ACC112 (cell line): ENCODE results near the gene GULP1.
A peak's percentile ranks its signal among the peaks of the same experiment; 100 is the strongest.

Experiments
- H2AFZ ChIP-seq: fragments of 200-600 bp; sonication (generic); one replicate; pipeline ENCODE4 v1.6.0; 2017; ENCODE audit warnings: antibody characterized with exemption, low read length; ENCODE audit not compliant: unreplicated experiment
- H3K27ac ChIP-seq: fragments of 200-600 bp; sonication (generic); 2 replicates; pipeline ENCODE4 v1.5.1; 2014; ENCODE audit warnings: low read depth, mild to moderate bottlenecking, antibody characterized with exemption, low read length, moderate library complexity
- H3K27me3 ChIP-seq: fragments of 200-600 bp; sonication (generic); 2 replicates; pipeline ENCODE4 v1.6.1; 2014; ENCODE audit warnings: mild to moderate bottlenecking, antibody characterized with exemption, low read length, moderate library complexity, mixed read lengths; ENCODE audit not compliant: insufficient read depth
- H3K36me3 ChIP-seq: fragments of 200-600 bp; sonication (generic); 2 replicates; pipeline ENCODE4 v1.6.1; 2016; ENCODE audit warnings: mild to moderate bottlenecking, antibody characterized with exemption, low read length, moderate library complexity, mixed read lengths; ENCODE audit not compliant: insufficient read depth
- H3K4me1 ChIP-seq: fragments of 200-600 bp; sonication (generic); one replicate; pipeline ENCODE4 v1.6.1; 2016; ENCODE audit warnings: low read length, mixed read lengths; ENCODE audit not compliant: insufficient read depth, unreplicated experiment, control insufficient read depth
- H3K4me3 ChIP-seq: fragments of 200-600 bp; sonication (generic); 2 replicates; pipeline ENCODE4 v1.5.1; 2014; ENCODE audit warnings: mild to moderate bottlenecking, low read depth, low read length
- H3K79me2 ChIP-seq: fragments of 200-600 bp; sonication (generic); one replicate; pipeline ENCODE4 v1.6.0; 2016; ENCODE audit warnings: low read length; ENCODE audit not compliant: control insufficient read depth, unreplicated experiment, insufficient read depth

GULP1 gene

GRCh38 chr2:188495969-188496431 is 204.3 kb downstream of the GULP1 start:
- Histone ChIP-seq H3K4me1 (peaks cover 30% of the 10 kb centered on the region), H3K27ac (peak overlapping the region; percentile 21), H3K27me3 (no peaks in the 10 kb centered on the region), H3K36me3 (no peaks in the 10 kb centered on the region), H3K79me2 (no peaks in the 10 kb centered on the region), H2AFZ (no peak overlapping the region), H3K4me3 (peak overlapping the region; percentile 7; the same call in 1 of the 2 replicates)

DNA sequence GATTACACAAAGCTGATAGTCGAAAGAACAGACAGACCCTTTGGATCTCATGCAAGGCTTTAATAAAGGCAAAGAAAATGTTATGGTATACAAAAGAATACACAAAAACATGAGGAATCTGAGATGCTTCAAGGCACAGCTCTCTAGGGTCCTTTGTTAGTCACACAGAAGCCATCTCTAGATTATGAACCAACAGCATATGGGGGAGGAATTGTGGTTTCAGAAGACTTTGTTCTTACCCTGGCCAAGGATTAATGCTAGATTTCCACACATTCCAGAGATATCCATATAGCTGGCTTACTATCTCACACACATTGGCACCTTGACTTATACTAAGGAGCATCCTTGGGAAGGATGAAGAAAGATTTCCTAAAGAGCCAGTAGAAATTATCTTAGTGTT is 206.1 kb downstream of the GULP1 start:
- Histone ChIP-seq H3K4me1 (peaks cover 30% of the 10 kb centered on the region), H2AFZ (no peak overlapping the region), H3K27me3 (no peaks in the 10 kb centered on the region), H3K27ac (no peak overlapping the region), H3K4me3 (no peak overlapping the region), H3K79me2 (no peaks in the 10 kb centered on the region), H3K36me3 (no peaks in the 10 kb centered on the region)

DNA sequence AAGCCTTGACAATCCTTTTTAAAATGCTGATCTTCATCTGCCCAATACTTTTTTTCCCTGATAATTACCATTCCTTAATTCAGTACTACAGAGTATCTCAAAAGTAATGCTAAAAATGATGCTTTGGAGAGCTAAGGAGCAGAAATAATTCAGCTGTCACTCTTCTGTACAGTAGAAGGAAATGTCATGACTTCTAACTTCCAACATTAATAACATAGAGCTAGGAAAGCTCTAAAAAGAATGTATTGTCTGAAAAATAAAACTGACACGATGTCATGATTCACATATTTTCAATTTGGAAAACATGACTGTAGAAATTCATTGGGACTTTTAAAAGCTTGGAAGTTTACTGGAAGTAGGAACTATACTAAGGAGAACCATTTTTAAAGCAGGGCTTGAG is 212.3 kb downstream of the GULP1 start:
- H2AFZ ChIP-seq, result no peak overlapping the region
- no peaks in the 10 kb centered on the region for H3K27me3 ChIP-seq
- H3K79me2 ChIP-seq, result no peaks in the 10 kb centered on the region
- H3K4me3 ChIP-seq, result no peak overlapping the region
- peaks cover 2% of the 10 kb centered on the region for H3K4me1 ChIP-seq
- no peaks in the 10 kb centered on the region for H3K36me3 ChIP-seq
- H3K27ac ChIP-seq, result no peak overlapping the region

DNA sequence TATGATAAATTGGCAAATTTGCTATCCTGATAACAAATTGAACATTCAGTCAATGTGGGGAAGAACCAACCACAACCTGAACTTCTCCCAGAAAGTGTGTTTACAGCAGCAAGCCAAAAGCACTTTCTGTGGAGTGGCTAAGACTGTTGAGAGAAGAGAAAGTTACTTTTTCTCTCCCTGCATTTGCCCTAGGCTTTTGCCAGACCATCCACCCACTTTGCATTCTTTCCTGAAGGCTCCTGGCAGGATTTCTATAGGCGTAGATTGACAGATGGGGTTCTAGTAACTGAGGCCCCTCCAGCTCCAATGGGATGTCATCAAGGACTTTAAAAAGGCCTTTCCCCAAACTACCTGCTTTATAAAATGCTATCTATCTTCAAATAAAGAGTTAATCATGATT is 215.2 kb downstream of the GULP1 start:
- no peak overlapping the region for H3K27ac ChIP-seq
- no peaks in the 10 kb centered on the region for H3K36me3 ChIP-seq
- no peak overlapping the region for H3K4me3 ChIP-seq
- H2AFZ ChIP-seq, result no peak overlapping the region
- no peaks in the 10 kb centered on the region for H3K79me2 ChIP-seq
- H3K4me1 ChIP-seq, result no peaks in the 10 kb centered on the region
- no peaks in the 10 kb centered on the region for H3K27me3 ChIP-seq

DNA sequence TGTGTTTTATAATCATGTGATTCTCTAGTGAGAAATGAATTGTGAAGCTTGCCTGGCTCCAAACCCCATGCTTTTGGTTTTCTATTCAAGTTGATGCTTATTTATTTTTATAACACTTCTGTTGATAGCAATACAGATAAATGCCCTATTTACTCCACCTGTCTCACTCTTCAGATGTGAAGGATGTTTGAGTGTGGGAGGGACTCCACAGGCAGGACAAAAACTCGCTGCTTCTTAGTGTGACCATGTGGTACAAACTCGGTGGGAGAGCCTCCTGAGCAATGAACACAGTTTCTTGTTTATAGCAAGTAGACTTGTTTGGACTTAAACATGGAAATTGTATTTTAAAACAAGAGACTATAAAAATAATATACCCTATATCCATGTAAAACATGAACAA is 219.7 kb downstream of the GULP1 start:
- no peak overlapping the region for H2AFZ ChIP-seq
- H3K4me3 ChIP-seq, result no peak overlapping the region
- no peaks in the 10 kb centered on the region for H3K4me1 ChIP-seq
- no peak overlapping the region for H3K27ac ChIP-seq
- H3K36me3 ChIP-seq, result no peaks in the 10 kb centered on the region
- H3K27me3 ChIP-seq, result no peaks in the 10 kb centered on the region
- no peaks in the 10 kb centered on the region for H3K79me2 ChIP-seq

- Histone ChIP-seq H3K27me3 (no peaks in the 10 kb centered on the region), H2AFZ (peak overlapping the region; percentile 59), H3K79me2 (no peaks in the 10 kb centered on the region)
Measured at GRCh38 chr2:188512456-188512855, 220.8 kb downstream of the GULP1 start.

GRCh38 chr2:188515918-188516317 is 224.2 kb downstream of the GULP1 start:
- Histone ChIP-seq H3K4me1 (peaks cover 25% of the 10 kb centered on the region), H3K4me3 (no peak overlapping the region), H3K36me3 (peaks cover 4% of the 10 kb centered on the region; the same call in 1 of the 2 replicates), H3K27me3 (no peaks in the 10 kb centered on the region), H3K79me2 (no peaks in the 10 kb centered on the region), H3K27ac (no peak overlapping the region), H2AFZ (no peak overlapping the region)

More at GRCh38 chr2:188512456-188512855, 220.8 kb downstream of the GULP1 start:
- Histone ChIP-seq H3K4me3 (peak overlapping the region; percentile 21; the same call in 1 of the 2 replicates), H3K27ac (no peak overlapping the region), H3K4me1 (no peaks in the 10 kb centered on the region), H3K36me3 (no peaks in the 10 kb centered on the region)

- H3K36me3 ChIP-seq, result peaks cover 5% of the 10 kb centered on the region; the same call in 1 of the 2 replicates
- peaks cover 26% of the 10 kb centered on the region for H3K4me1 ChIP-seq
- no peaks in the 10 kb centered on the region for H3K79me2 ChIP-seq
- H2AFZ ChIP-seq, result no peak overlapping the region
- no peaks in the 10 kb centered on the region for H3K27me3 ChIP-seq
- H3K27ac ChIP-seq, result no peak overlapping the region
- H3K4me3 ChIP-seq, result no peak overlapping the region
Measured at GRCh38 chr2:188517549-188518215, 226.0 kb downstream of the GULP1 start.

DNA sequence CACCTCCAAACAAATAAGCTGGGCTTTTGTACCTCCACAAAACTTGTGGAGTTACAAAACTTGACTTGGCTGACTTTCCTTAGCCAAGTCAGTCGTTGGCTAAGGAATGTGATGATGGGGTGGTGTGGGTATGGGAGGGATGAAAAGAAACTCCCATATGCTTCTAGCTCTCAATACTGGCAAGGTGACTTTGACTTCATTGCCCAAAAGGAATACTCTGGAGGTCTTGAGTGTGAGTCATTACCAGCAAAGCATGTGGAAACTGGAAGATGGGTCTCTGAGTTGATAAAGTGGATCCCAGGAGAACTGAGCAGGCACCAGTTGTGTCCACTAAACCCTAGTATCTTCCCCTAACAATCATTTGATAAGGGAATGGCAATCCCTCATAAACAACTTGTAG is 226.7 kb downstream of the GULP1 start:
- Histone ChIP-seq H3K4me1 (peaks cover 33% of the 10 kb centered on the region), H3K27me3 (no peaks in the 10 kb centered on the region), H2AFZ (no peak overlapping the region), H3K4me3 (no peak overlapping the region), H3K36me3 (peaks cover 5% of the 10 kb centered on the region; the same call in 1 of the 2 replicates), H3K27ac (peak overlapping the region; percentile 69), H3K79me2 (no peaks in the 10 kb centered on the region)

- Histone ChIP-seq H3K79me2 (no peaks in the 10 kb centered on the region), H2AFZ (no peak overlapping the region), H3K4me1 (peaks cover 39% of the 10 kb centered on the region), H3K36me3 (peaks cover 5% of the 10 kb centered on the region; the same call in 1 of the 2 replicates), H3K27ac (peak overlapping the region; percentile 69), H3K4me3 (peak overlapping the region; percentile 28; the same call in 1 of the 2 replicates), H3K27me3 (no peaks in the 10 kb centered on the region)
Measured at GRCh38 chr2:188519136-188519535, 227.5 kb downstream of the GULP1 start.

DNA sequence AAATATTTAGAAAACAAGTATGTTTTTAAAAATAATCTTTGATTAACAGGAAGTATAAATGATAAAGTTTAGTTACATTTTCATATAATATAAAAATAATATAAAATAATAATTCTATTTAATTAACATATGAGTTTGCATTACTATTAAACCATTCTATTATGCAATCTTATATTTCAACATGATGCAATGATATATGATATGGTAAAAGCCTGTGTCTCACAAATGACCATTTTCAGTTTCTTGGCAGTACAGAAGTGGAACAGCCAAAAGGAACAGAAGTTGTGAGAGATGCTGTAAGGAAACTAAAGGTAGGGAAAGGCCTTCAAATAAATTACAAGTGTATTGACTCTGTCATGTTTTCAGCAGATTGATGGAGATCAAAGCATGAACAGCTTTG is 230.8 kb downstream of the GULP1 start:
- Histone ChIP-seq H3K27ac (no peak overlapping the region), H3K79me2 (no peaks in the 10 kb centered on the region), H3K36me3 (peaks cover 5% of the 10 kb centered on the region; the same call in 1 of the 2 replicates), H2AFZ (no peak overlapping the region), H3K4me1 (peaks cover 61% of the 10 kb centered on the region), H3K4me3 (no peak overlapping the region), H3K27me3 (no peaks in the 10 kb centered on the region)
